Ramos (cell line): ENCODE measurements around the gene AMER1.

ENCODE experiments used
- in situ Hi-C: fragments of 300-500 bp; cut with MboI; formaldehyde crosslinking; loops from one replicate; pipeline ENCODE4 v1.14.3; 2022; ENCODE audit warnings: low sequenced_read_pairs; ENCODE audit not compliant: unreplicated experiment

AMER1 gene

GRCh38 chrX:64186974-64187761, 18.3 kb downstream of the AMER1 start:
- in situ Hi-C loops: no loop called here

DNA sequence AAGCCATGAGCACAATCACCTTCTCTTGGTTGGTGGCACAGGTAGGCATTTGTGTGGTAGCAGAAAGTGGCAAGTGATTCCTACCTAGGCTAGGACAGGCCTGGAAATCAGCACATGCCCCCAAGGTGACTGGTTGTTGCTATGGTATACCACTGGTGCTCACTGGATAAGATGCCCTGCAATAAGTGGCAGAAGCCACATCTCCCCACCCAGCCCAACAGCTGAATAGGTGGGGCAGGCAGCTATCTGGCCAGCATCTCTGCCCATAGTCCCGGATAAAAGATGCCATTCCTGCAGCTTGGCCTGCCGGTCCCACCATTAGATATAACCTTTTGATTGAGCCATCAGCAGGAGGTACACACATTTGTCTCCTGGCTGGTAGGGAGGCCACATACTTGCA, 21.1 kb downstream of the AMER1 start:
- in situ Hi-C loops: no loop called here

DNA sequence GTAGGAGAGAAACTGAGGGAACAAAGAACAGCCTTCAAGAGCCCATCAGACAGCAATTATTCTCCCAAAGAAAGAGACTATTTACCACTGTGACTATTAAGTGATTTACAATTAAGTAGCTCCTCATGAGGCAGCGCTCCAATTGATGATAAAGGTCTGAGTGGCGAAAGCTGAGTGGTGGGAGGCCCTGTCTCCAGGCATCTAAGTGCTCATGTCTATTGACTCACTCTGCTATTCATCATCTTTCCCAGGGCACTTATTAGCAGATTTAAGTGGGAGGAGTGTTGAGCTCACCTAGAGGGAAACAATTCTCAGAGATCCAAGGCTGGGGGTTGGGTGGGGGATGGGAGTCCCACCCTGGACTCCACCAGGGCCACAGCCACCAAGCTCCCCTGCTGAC, 23.3 kb downstream of the AMER1 start:
- in situ Hi-C loops: no loop called here

- in situ Hi-C loops: no loop called here
These were observed 28.6 kb downstream of the AMER1 start for GRCh38 chrX:64176876-64177275.

- in situ Hi-C loops: no loop called here
These were observed 35.5 kb downstream of the AMER1 start for GRCh38 chrX:64169988-64170387.

GRCh38 chrX:64152857-64153256, 52.7 kb downstream of the AMER1 start:
- in situ Hi-C loops: no loop called here

DNA sequence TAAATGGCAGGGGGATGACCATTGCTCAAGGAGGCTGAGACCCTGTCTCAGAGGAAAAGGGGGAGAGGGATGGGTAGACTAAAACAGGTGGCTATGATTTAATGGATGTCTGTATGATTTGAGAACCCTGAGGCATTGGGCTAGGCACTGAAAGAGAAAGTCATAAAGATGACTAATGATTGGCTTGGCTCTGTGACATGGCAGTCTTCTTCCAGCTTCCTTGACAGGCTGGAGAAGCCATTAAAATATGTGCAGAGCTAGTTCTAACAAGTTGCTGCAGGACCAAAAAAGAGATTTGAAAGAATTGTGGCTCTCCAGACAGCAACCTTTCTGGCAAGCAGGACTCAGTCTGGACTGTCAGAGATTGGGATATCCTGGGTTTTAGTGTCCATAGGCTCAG, 53.6 kb downstream of the AMER1 start:
- in situ Hi-C loops: no loop called here

GRCh38 chrX:64150775-64151174, 54.7 kb downstream of the AMER1 start:
- in situ Hi-C loops: no loop called here
